Transverse colon (tissue), 4 donors: Measurements from ENCODE around the gene LRRC3. TPM values are rescaled to one million over a fixed set of nuclear protein-coding genes. Genes with fewer than 3 reads are reported as not detected.

ENCODE experiments used
- DNase-seq: peaks from one replicate; pipeline ENCODE4 v3.0.0-alpha.2; 2019
- H3K27ac ChIP-seq, 4 donors: fragments of 200-600 bp; sonication (generic); 2 replicates each; pipeline ENCODE4 v1.5.1; 2016 to 2018; ENCODE audit warnings: inconsistent platforms in 4 of 4
- H3K27me3 ChIP-seq: fragments of 200-600 bp; sonication (generic); 2 replicates; pipeline ENCODE4 v1.5.1; 2017; ENCODE audit warnings: inconsistent platforms
- H3K36me3 ChIP-seq, 4 donors: fragments of 200-600 bp; sonication (generic); 2 replicates each; pipeline ENCODE4 v1.5.1; 2017 to 2019; ENCODE audit warnings: inconsistent platforms in 4 of 4
- H3K4me1 ChIP-seq, 4 donors: fragments of 200-600 bp; sonication (generic); 2 replicates each; pipeline ENCODE4 v1.5.1; 2017 to 2020; ENCODE audit warnings: inconsistent platforms in 4 of 4
- H3K4me3 ChIP-seq, 4 donors: fragments of 200-600 bp; sonication (generic); 1 replicate in 1 of 4; 2 replicates in 3 of 4; pipeline versions ENCODE4 v1.5.1 to v1.6.1; 2017 to 2019; ENCODE audit warnings: inconsistent platforms in 4 of 4
- H3K9me3 ChIP-seq, 2 donors: fragments of 200-600 bp; sonication (generic); 2 replicates each; pipeline ENCODE4 v1.5.1; 2017 to 2019; ENCODE audit warnings: inconsistent platforms in 2 of 2
- EP300 ChIP-seq: sonication (generic); formaldehyde crosslinking; IDR thresholded peaks from one replicate; pipeline ENCODE4 v1.6.1; 2017; ENCODE audit warnings: antibody characterized with exemption, low read depth
- POLR2A ChIP-seq: fragments of 450-650 bp; IDR thresholded peaks from one replicate; pipeline ENCODE4 v1.6.1; 2016; ENCODE audit warnings: antibody characterized with exemption, mild to moderate bottlenecking, moderate library complexity
- POLR2AphosphoS5 ChIP-seq, 3 donors: sonication (generic); formaldehyde crosslinking; IDR thresholded peaks; one replicate each; pipeline ENCODE4 v1.6.1; 2016; ENCODE audit warnings: antibody characterized with exemption in 3 of 3
- WGBS, 2 donors: methylation state at CpG; one replicate each; pipeline ENCODE4 v1.1.5; 2018; ENCODE audit warnings: low coverage in 1 of 2; 5-methylcytosine and 5-hydroxymethylcytosine counted together
- in situ Hi-C, 4 donors: fragments of 200-750 bp; cut with MboI; loops; one replicate each; pipeline versions ENCODE4 v1.15.0 to v1.15.1; 2017; ENCODE audit warnings: low sequenced_read_pairs in 3 of 4, low pct_ligation_motif_present in 1 of 4, low pct_unique_long_range_greater_than_20kb in 1 of 4
- intact Hi-C: fragments of 100-400 bp; cut with DNase I; formaldehyde crosslinking; loops from one replicate; pipeline ENCODE4 v1.15.1; 2023; ENCODE audit warnings: low total_unique reads
- total RNA-seq, 4 donors: library from RNA; depleted of rRNA; stranded (reverse); fragments of >200 nt; gene quantifications; one replicate each; pipeline ENCODE4 v1.1.0, GENCODE V29; 2016
- TF ChIP-seq, protein P1 (sequence below), 5 experiments: fragments of 200-600 bp in 3 of 5; fragments of 450-650 bp in 2 of 5; sonication (generic) in 3 of 5; IDR thresholded peaks; 1 replicate in 2 of 5; 2 replicates in 3 of 5; pipeline ENCODE4 v1.5.1; 2016 to 2017; ENCODE audit warnings: antibody characterized with exemption in 5 of 5, inconsistent platforms in 3 of 5, mild to moderate bottlenecking in 2 of 5, moderate library complexity in 1 of 5

LRRC3 gene
- total RNA-seq, 4 donors from 2014 or later = 4.4 to 6.7 (median 5.1) TPM

DNA sequence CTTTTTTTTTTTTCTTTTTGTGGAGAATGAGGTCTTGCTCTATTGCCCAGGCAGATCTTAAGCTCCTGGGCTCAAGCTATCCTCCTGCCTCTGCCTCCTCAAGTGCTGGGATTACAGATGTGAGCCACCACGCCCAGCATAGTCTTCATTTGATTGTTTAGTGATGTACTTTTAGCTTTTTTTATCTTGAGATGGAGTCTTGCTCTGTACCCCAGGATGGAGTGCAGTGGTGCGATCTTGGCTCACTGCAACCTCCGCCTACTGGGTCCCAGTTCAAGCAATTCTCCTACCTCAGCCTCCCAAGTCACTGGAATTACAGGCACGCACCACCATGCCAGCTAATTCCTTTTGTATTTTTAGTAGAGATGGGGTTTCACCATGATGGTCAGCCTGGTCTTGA is 24.0 kb upstream of the LRRC3 start:
- TF ChIP-seq POLR2A (no peak), EP300 (no peak), POLR2AphosphoS5 (IDR thresholded peaks at IDR 0.05) (no peak)
- TF ChIP-seq, protein P1, sequence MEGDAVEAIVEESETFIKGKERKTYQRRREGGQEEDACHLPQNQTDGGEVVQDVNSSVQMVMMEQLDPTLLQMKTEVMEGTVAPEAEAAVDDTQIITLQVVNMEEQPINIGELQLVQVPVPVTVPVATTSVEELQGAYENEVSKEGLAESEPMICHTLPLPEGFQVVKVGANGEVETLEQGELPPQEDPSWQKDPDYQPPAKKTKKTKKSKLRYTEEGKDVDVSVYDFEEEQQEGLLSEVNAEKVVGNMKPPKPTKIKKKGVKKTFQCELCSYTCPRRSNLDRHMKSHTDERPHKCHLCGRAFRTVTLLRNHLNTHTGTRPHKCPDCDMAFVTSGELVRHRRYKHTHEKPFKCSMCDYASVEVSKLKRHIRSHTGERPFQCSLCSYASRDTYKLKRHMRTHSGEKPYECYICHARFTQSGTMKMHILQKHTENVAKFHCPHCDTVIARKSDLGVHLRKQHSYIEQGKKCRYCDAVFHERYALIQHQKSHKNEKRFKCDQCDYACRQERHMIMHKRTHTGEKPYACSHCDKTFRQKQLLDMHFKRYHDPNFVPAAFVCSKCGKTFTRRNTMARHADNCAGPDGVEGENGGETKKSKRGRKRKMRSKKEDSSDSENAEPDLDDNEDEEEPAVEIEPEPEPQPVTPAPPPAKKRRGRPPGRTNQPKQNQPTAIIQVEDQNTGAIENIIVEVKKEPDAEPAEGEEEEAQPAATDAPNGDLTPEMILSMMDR (IDR thresholded peaks at IDR 0.05) = no peak
- DNase-seq = no peak
- H3K27me3 ChIP-seq = no peaks in the 10 kb centered on the region
- H3K36me3 ChIP-seq = no peaks in the 10 kb centered on the region
- in situ Hi-C loops = no loop called here
- 87 to 90% methylated on average over 4 of the region's 4 CpGs for WGBS, 2 donors
- no peak overlapping the region for H3K27ac ChIP-seq
- intact Hi-C loops = no loop called here
- H3K4me3 ChIP-seq = no peak overlapping the region
- no peaks in the 10 kb centered on the region for H3K4me1 ChIP-seq
- peaks cover 0 to 11% of the 10 kb centered on the region in 2 donors for H3K9me3 ChIP-seq

DNA sequence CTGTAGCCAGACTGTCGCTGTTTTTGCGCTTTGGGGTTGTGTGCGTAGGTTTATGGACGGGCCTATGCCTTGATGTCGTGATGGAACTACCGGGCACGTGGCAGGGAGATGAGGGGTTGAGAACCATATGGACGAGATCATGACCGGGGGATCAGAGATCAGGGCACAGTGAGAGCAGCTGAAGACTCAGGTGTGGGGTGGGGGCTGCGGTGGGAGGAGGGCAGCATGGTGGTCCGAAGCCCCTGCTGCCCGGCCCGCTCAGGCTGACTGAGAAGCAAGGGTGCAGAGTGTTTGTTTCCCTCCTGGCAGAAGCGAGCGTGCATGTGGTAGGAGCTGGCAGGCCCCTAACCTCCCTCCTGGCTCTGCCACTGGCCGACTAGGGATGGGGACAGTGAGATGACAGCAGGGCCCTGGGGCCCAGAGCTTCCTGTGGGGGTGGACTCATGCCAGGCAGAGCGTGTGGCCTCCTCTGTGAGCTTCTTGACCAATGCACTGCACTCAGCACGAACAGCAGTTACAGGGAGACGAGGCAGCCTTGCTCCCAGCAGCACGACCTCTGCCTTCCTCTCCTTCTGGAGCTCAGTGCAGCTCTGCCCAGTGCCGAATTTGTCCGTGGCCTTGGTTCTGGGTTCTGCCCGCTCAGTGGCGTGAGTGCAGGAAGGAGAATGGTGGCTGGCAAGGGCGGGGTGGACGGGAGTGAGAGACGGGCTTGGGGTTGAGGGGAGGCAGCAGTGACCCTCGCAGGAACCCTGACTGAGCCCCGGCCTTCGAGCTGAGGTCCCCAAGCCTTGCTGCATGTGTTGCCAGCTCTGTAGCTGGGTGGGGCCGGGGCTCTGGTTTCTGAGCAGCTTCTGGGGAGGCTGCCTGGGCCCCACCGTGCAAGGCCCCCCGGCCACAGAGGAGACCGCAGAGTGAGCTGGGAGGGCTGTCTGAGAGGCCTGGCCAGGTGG is 22.2 kb upstream of the LRRC3 start:
- Histone ChIP-seq H3K9me3 (peaks cover 0 to 11% of the 10 kb centered on the region in 2 donors), H3K4me3 (no peak overlapping the region), H3K27ac (no peak overlapping the region), H3K27me3 (no peaks in the 10 kb centered on the region), H3K4me1 (peaks cover 0 to 5% (median 4%) of the 10 kb centered on the region in 4 donors), H3K36me3 (no peaks in the 10 kb centered on the region)
- no peak for DNase-seq
- WGBS, 2 donors = 86 to 88% methylated on average over 14 to 33 of the region's 34 CpGs
- TF ChIP-seq, protein P1 (IDR thresholded peaks at IDR 0.05) = no peak
- no peak for TF ChIP-seq POLR2A
- TF ChIP-seq EP300 = no peak
- no peak for TF ChIP-seq POLR2AphosphoS5 (IDR thresholded peaks at IDR 0.05)
- in situ Hi-C loops (no loop called here), intact Hi-C loops (no loop called here)

DNA sequence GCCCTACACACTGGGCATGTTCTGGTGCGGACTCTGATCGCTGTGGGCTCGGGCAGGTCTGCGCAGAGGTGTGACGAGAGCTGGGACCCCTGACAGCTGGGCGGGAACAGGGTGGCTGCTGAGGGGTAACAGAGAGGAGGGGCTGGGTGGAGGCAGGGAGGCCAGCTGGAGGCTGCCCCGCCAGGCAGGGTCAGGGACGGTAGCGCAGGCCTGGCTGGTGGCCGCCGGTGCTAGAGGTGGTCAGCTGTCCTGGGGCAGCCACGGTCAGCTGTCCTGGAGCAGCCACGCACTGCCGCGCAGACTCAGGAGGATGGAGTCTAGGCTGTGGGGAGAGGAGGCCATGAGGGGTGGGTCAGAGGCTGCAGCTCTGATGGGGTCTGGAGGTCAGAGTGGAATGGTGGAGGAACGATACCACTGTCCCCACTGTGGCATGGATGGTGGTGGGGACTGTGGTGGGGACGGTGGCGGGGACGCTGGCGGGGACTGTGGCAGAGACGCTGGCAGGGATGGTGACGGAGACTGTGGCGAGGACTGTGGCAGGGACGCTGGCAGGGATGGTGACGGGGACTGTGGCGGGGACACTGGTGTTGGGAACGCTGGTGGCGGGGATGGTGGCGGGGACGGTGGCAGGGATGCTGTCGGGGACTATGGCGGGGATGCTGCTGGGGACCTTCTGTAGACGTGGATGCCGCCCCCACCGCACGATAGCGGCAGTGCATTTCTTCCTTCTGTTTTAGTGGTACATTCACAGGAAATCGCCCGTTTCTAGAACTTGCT is 21.3 kb upstream of the LRRC3 start:
- intact Hi-C loops (no loop called here), in situ Hi-C loops (no loop called here)
- DNase-seq = no peak
- Histone ChIP-seq H3K27me3 (peaks cover 6% of the 10 kb centered on the region), H3K9me3 (peaks cover 0 to 7% of the 10 kb centered on the region in 2 donors), H3K27ac (no peak overlapping the region), H3K36me3 (no peaks in the 10 kb centered on the region), H3K4me3 (no peak overlapping the region), H3K4me1 (peaks cover 4 to 12% (median 8%) of the 10 kb centered on the region in 4 donors)
- 84 to 93% methylated on average over 7 to 38 of the region's 39 CpGs for WGBS, 2 donors
- no peak for TF ChIP-seq EP300
- TF ChIP-seq POLR2AphosphoS5 (IDR thresholded peaks at IDR 0.05) = no peak
- TF ChIP-seq, protein P1 (IDR thresholded peaks at IDR 0.05) = no peak
- TF ChIP-seq POLR2A = no peak

DNA sequence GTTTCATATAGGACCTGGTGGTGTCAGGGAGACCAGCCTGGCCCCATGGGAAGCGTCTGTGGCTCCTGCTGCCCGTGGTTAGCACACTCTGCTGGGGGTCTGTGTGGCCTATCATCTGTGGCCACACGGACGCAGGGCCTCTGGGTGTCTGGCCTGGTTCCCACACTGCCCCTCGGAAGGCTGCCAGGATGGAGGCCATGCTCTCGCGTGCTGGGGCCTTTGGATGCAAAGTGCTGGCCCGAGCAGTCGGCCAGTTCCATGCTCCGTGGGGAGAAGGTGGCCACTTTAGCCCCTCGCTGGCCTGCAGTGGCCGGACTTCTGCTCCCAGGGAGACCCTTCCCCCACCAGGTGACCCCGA is 20.8 kb upstream of the LRRC3 start:
- no peak overlapping the region for H3K27ac ChIP-seq
- H3K4me1 ChIP-seq = peaks cover 4 to 15% (median 8%) of the 10 kb centered on the region in 4 donors
- H3K36me3 ChIP-seq = no peaks in the 10 kb centered on the region
- no peak for DNase-seq
- 84% methylated on average over 11 of the region's 13 CpGs; no CpG with 5 or more reads in 1 of the 2 donors for WGBS, 2 donors
- intact Hi-C loops = no loop called here
- in situ Hi-C loops = no loop called here
- TF ChIP-seq POLR2A = no peak
- TF ChIP-seq, protein P1 (IDR thresholded peaks at IDR 0.05) = no peak
- no peak for TF ChIP-seq EP300
- TF ChIP-seq POLR2AphosphoS5 (IDR thresholded peaks at IDR 0.05) = no peak
- H3K9me3 ChIP-seq = peaks cover 0 to 6% of the 10 kb centered on the region in 2 donors
- no peak overlapping the region for H3K4me3 ChIP-seq
- peaks cover 11% of the 10 kb centered on the region for H3K27me3 ChIP-seq
